HG02759 (cell line): ENCODE results near the gene PLEKHG3.
"Not testable (repeated sequence)": the region's sequence is repeated elsewhere in the genome, so short reads cannot be mapped to it uniquely, and the experiment has no call there.

Experiments
- ATAC-seq: cut with Tn5 transposase; IDR thresholded peaks from one replicate; pipeline ENCODE4 v1.9.1; 2021; ENCODE audit warnings: mild to moderate bottlenecking, moderate library complexity; ENCODE audit not compliant: unreplicated experiment

PLEKHG3 gene

GRCh38 chr14:64704143-64704742, at the start of gene PLEKHG3:
PLEKHG3 (plus strand) TSS chr14:64704424; CDS start chr14:64727632, 23,208 bp downstream.
- no peak for ATAC-seq

GRCh38 chr14:64654901-64655300, 49.3 kb upstream of the PLEKHG3 start:
- ATAC-seq, result no peak

GRCh38 chr14:64656986-64657385, 47.2 kb upstream of the PLEKHG3 start:
- no peak for ATAC-seq

GRCh38 chr14:64658201-64658600, 46.0 kb upstream of the PLEKHG3 start:
- no peak for ATAC-seq

GRCh38 chr14:64658700-64659264, 45.4 kb upstream of the PLEKHG3 start:
- not testable (repeated sequence) for ATAC-seq

GRCh38 chr14:64659366-64659765, 44.9 kb upstream of the PLEKHG3 start:
- ATAC-seq, result no peak

GRCh38 chr14:64663174-64663573, 41.0 kb upstream of the PLEKHG3 start:
- ATAC-seq, result no peak

GRCh38 chr14:64671591-64671990, 32.6 kb upstream of the PLEKHG3 start:
- ATAC-seq, result no peak

GRCh38 chr14:64673316-64673715, 30.9 kb upstream of the PLEKHG3 start:
- no peak for ATAC-seq

GRCh38 chr14:64673748-64674147, 30.5 kb upstream of the PLEKHG3 start:
- ATAC-seq, result no peak

GRCh38 chr14:64674829-64675228, 29.4 kb upstream of the PLEKHG3 start:
- ATAC-seq, result no peak

- no peak for ATAC-seq
These were observed 28.9 kb upstream of the PLEKHG3 start for GRCh38 chr14:64675312-64675711.

- ATAC-seq, result no peak
These were observed 27.7 kb upstream of the PLEKHG3 start for GRCh38 chr14:64676410-64677008.

- no peak for ATAC-seq
These were observed 24.1 kb upstream of the PLEKHG3 start for GRCh38 chr14:64680013-64680713.

GRCh38 chr14:64680714-64681065, 23.5 kb upstream of the PLEKHG3 start:
- no peak for ATAC-seq

- no peak for ATAC-seq
These were observed 22.2 kb upstream of the PLEKHG3 start for GRCh38 chr14:64681796-64682710.

GRCh38 chr14:64682843-64683242, 21.4 kb upstream of the PLEKHG3 start:
- ATAC-seq, result no peak

- no peak for ATAC-seq
These were observed 21.0 kb upstream of the PLEKHG3 start for GRCh38 chr14:64683264-64683663.

- no peak for ATAC-seq
These were observed 20.1 kb upstream of the PLEKHG3 start for GRCh38 chr14:64684091-64684490.

- ATAC-seq, result no peak
These were observed 18.6 kb upstream of the PLEKHG3 start for GRCh38 chr14:64685371-64686281.
